HCT116 (cell line): ENCODE measurements around the gene OR14I1.

ENCODE experiments used
- ATF3 ChIP-seq: IDR thresholded peaks from 2 replicates; pipeline ENCODE4 v1.6.1; 2012
- EGR1 ChIP-seq: IDR thresholded peaks from 2 replicates; pipeline ENCODE4 v1.6.1; 2012; ENCODE audit warnings: low read depth
- ELF1 ChIP-seq: IDR thresholded peaks from 2 replicates; pipeline ENCODE4 v1.6.1; 2012; ENCODE audit warnings: low read depth, borderline replicate concordance
- EZH2 ChIP-seq: fragments of 200-600 bp; sonication (generic); IDR thresholded peaks from 2 replicates; pipeline ENCODE4 v1.6.1; 2017; ENCODE audit warnings: antibody characterized with exemption, mixed run types
- POLR2A ChIP-seq: IDR thresholded peaks from 2 replicates; pipeline ENCODE4 v1.7.0; 2011; ENCODE audit warnings: borderline replicate concordance; ENCODE audit not compliant: insufficient read depth, insufficient read length; ENCODE audit errors: extremely low read depth
- POLR2AphosphoS5 ChIP-seq: IDR thresholded peaks from 2 replicates; pipeline ENCODE4 v1.6.1; 2011; ENCODE audit warnings: mild to moderate bottlenecking, low read depth, low read length, moderate library complexity
- RAD21 ChIP-seq: IDR thresholded peaks from 2 replicates; pipeline ENCODE4 v1.6.1; 2012; ENCODE audit warnings: low read depth, mild to moderate bottlenecking
- TF ChIP-seq, protein P1 (sequence below), 3 experiments: fragments of 200-600 bp in 1 of 3; sonication (generic) in 1 of 3; IDR thresholded peaks in 2 of 3; conservative IDR thresholded peaks in 1 of 3; 2 replicates each; pipeline ENCODE4 v1.5.1; 2012 to 2017; ENCODE audit warnings: low read depth in 2 of 3, low read length in 2 of 3, antibody characterized with exemption in 1 of 3, borderline replicate concordance in 1 of 3, control low read depth in 1 of 3, mild to moderate bottlenecking in 1 of 3, mixed read lengths in 1 of 3, mixed run types in 1 of 3, moderate library complexity in 1 of 3; ENCODE audit not compliant: insufficient read depth in 1 of 3
- TF ChIP-seq, protein P2 (sequence below): IDR thresholded peaks from 2 replicates; pipeline ENCODE4 v1.6.1; 2012; ENCODE audit warnings: low read depth
- TF ChIP-seq, protein P3 (sequence below): IDR thresholded peaks from 2 replicates; pipeline ENCODE4 v1.6.1; 2012

DNA sequence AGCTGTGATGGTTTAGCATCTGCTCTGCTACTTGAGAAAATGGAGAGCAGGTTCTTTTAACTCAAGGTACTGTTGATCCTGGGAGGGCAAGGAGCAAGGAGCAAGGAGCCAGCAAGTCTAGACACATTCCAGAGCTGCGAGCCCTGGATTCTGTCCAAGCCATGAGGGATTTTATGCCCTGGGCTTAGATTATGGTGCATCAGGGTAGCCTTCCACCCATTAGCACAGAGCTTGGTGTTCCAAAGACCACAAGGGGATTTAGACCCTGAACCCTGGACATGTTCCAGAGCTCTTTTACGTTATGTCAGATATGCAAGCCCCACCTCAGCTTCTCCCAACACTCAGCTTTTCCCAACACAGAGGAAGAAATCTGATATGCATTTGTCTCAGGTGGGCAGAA lies 2.0 kb upstream of the OR14I1 start:
- TF ChIP-seq POLR2A (no peak), POLR2AphosphoS5 (no peak), EZH2 (no peak), RAD21 (no peak), EGR1 (no peak), ATF3 (no peak), ELF1 (no peak)
- TF ChIP-seq, protein P1, sequence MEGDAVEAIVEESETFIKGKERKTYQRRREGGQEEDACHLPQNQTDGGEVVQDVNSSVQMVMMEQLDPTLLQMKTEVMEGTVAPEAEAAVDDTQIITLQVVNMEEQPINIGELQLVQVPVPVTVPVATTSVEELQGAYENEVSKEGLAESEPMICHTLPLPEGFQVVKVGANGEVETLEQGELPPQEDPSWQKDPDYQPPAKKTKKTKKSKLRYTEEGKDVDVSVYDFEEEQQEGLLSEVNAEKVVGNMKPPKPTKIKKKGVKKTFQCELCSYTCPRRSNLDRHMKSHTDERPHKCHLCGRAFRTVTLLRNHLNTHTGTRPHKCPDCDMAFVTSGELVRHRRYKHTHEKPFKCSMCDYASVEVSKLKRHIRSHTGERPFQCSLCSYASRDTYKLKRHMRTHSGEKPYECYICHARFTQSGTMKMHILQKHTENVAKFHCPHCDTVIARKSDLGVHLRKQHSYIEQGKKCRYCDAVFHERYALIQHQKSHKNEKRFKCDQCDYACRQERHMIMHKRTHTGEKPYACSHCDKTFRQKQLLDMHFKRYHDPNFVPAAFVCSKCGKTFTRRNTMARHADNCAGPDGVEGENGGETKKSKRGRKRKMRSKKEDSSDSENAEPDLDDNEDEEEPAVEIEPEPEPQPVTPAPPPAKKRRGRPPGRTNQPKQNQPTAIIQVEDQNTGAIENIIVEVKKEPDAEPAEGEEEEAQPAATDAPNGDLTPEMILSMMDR (IDR thresholded peaks at IDR 0.05 in 2 of 3, conservative IDR thresholded peaks at IDR 0.05 in 1 of 3; ENCODE audit: borderline replicate concordance in 1 of 3, insufficient read depth in 1 of 3, low read depth in 2 of 3, low read length in 2 of 3): no peak
- TF ChIP-seq, protein P2, sequence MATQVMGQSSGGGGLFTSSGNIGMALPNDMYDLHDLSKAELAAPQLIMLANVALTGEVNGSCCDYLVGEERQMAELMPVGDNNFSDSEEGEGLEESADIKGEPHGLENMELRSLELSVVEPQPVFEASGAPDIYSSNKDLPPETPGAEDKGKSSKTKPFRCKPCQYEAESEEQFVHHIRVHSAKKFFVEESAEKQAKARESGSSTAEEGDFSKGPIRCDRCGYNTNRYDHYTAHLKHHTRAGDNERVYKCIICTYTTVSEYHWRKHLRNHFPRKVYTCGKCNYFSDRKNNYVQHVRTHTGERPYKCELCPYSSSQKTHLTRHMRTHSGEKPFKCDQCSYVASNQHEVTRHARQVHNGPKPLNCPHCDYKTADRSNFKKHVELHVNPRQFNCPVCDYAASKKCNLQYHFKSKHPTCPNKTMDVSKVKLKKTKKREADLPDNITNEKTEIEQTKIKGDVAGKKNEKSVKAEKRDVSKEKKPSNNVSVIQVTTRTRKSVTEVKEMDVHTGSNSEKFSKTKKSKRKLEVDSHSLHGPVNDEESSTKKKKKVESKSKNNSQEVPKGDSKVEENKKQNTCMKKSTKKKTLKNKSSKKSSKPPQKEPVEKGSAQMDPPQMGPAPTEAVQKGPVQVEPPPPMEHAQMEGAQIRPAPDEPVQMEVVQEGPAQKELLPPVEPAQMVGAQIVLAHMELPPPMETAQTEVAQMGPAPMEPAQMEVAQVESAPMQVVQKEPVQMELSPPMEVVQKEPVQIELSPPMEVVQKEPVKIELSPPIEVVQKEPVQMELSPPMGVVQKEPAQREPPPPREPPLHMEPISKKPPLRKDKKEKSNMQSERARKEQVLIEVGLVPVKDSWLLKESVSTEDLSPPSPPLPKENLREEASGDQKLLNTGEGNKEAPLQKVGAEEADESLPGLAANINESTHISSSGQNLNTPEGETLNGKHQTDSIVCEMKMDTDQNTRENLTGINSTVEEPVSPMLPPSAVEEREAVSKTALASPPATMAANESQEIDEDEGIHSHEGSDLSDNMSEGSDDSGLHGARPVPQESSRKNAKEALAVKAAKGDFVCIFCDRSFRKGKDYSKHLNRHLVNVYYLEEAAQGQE: no peak
- TF ChIP-seq, protein P3, sequence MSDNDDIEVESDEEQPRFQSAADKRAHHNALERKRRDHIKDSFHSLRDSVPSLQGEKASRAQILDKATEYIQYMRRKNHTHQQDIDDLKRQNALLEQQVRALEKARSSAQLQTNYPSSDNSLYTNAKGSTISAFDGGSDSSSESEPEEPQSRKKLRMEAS: no peak
